Spinal cord (tissue), 10 donors: ENCODE data around the gene PNPLA5. TPM values are rescaled to one million over a fixed set of nuclear protein-coding genes. Genes with fewer than 3 reads are reported as not detected.

Source experiments
- DNase-seq, 6 donors: peaks; one replicate each; pipeline versions ENCODE4 v3.0.0 to v3.0.0-alpha.2; 2013 to 2015; ENCODE audit warnings: low spot score in 6 of 6, low read depth in 4 of 6
- H3K27ac ChIP-seq: one replicate; pipeline ENCODE4 v1.5.1; 2013; ENCODE audit warnings: low read depth, low read length, control low read depth
- H3K27me3 ChIP-seq: one replicate; pipeline ENCODE4 v1.6.1; 2013; ENCODE audit warnings: low read length; ENCODE audit not compliant: control insufficient read depth, insufficient read depth
- H3K36me3 ChIP-seq: one replicate; pipeline ENCODE4 v1.6.1; 2013; ENCODE audit warnings: low read length; ENCODE audit not compliant: control insufficient read depth, insufficient read depth
- H3K4me1 ChIP-seq: one replicate; pipeline ENCODE4 v1.6.1; 2013; ENCODE audit warnings: low read length; ENCODE audit not compliant: control insufficient read depth, insufficient read depth
- H3K4me3 ChIP-seq: one replicate; pipeline ENCODE4 v1.5.1; 2013; ENCODE audit warnings: low read depth, low read length, control low read depth
- H3K9me3 ChIP-seq: one replicate; pipeline ENCODE4 v1.6.1; 2013; ENCODE audit warnings: low read length; ENCODE audit not compliant: control insufficient read depth, insufficient read depth
- WGBS: methylation state at CpG from one replicate; pipeline ENCODE4 v1.1.5; 2013; ENCODE audit warnings: missing lambda C conversion rate; ENCODE audit not compliant: insufficient coverage; 5-methylcytosine and 5-hydroxymethylcytosine counted together
- polyA plus RNA-seq, 2 donors: library from polyadenylated mRNA; unstranded; fragments of 120-200 nt; gene quantifications; one replicate each; pipeline ENCODE4 v1.2.1, GENCODE V29; 2013; ENCODE audit not compliant: insufficient read length in 2 of 2
- total RNA-seq, 2 donors: library from RNA; depleted of rRNA in 1 of 2; stranded (reverse); fragments of 120-200 nt in 1 of 2; fragments of >200 nt in 1 of 2; gene quantifications; one replicate each; pipeline versions ENCODE4 v1.2.3 to v1.2.4, GENCODE V29; 2013 to 2014
- donor health status: healthy.

The PNPLA5 gene
- total and polyA plus RNA-seq, 4 donors, result 0.10 to 0.87 (median 0.26) TPM

- peaks cover 14% of the 10 kb centered on the region for H3K4me1 ChIP-seq
- no peak overlapping the region for H3K4me3 ChIP-seq
- H3K36me3 ChIP-seq, result no peaks in the 10 kb centered on the region
- peaks cover 42% of the 10 kb centered on the region for H3K27me3 ChIP-seq
- H3K9me3 ChIP-seq, result no peaks in the 10 kb centered on the region
- no peak for DNase-seq
- 4% methylated on average over 5 of the region's 15 CpGs for WGBS
- no peak overlapping the region for H3K27ac ChIP-seq
These were observed 526 bp upstream of the PNPLA5 start for GRCh38 chr22:43892183-43892894.

GRCh38 chr22:43890901-43891331 is 897 bp downstream of the PNPLA5 start:
- H3K4me3 ChIP-seq, result no peak overlapping the region

GRCh38 chr22:43889860-43890253 is 2.0 kb downstream of the PNPLA5 start:
- H3K27me3 ChIP-seq, result peaks cover 42% of the 10 kb centered on the region
- WGBS, result 52% methylated on average over 2 of the region's 4 CpGs
- DNase-seq, result no peak

More at GRCh38 chr22:43890901-43891331, 897 bp downstream of the PNPLA5 start:
- Histone ChIP-seq H3K27me3 (peaks cover 42% of the 10 kb centered on the region), H3K9me3 (no peaks in the 10 kb centered on the region), H3K4me1 (peaks cover 14% of the 10 kb centered on the region), H3K27ac (no peak overlapping the region), H3K36me3 (no peaks in the 10 kb centered on the region)
- no peak for DNase-seq
- 23% methylated on average over 24 of the region's 24 CpGs for WGBS

GRCh38 chr22:43889201-43889859 is 2.5 kb downstream of the PNPLA5 start:
- H3K27me3 ChIP-seq, result peaks cover 42% of the 10 kb centered on the region
- no peak overlapping the region for H3K27ac ChIP-seq
- DNase-seq, result no peak
- peaks cover 14% of the 10 kb centered on the region for H3K4me1 ChIP-seq
- H3K9me3 ChIP-seq, result no peaks in the 10 kb centered on the region
- 73% methylated on average over 11 of the region's 16 CpGs for WGBS
- H3K36me3 ChIP-seq, result no peaks in the 10 kb centered on the region
- H3K4me3 ChIP-seq, result no peak overlapping the region

More at GRCh38 chr22:43889860-43890253, 2.0 kb downstream of the PNPLA5 start:
- Histone ChIP-seq H3K9me3 (no peaks in the 10 kb centered on the region), H3K4me3 (no peak overlapping the region), H3K4me1 (peaks cover 14% of the 10 kb centered on the region), H3K27ac (no peak overlapping the region), H3K36me3 (no peaks in the 10 kb centered on the region)

GRCh38 chr22:43888740-43889139 is 3.1 kb downstream of the PNPLA5 start:
- Histone ChIP-seq H3K4me1 (peaks cover 14% of the 10 kb centered on the region), H3K27ac (no peak overlapping the region), H3K27me3 (peaks cover 42% of the 10 kb centered on the region), H3K4me3 (no peak overlapping the region), H3K36me3 (no peaks in the 10 kb centered on the region), H3K9me3 (no peaks in the 10 kb centered on the region)
- WGBS, result 77% methylated on average over 3 of the region's 4 CpGs
- DNase-seq, result no peak

GRCh38 chr22:43887391-43887790 is 4.4 kb downstream of the PNPLA5 start:
- H3K9me3 ChIP-seq, result no peaks in the 10 kb centered on the region
- DNase-seq, result no peak
- no peaks in the 10 kb centered on the region for H3K36me3 ChIP-seq
- H3K27ac ChIP-seq, result no peak overlapping the region
- H3K4me3 ChIP-seq, result no peak overlapping the region
- peaks cover 14% of the 10 kb centered on the region for H3K4me1 ChIP-seq
- peaks cover 40% of the 10 kb centered on the region for H3K27me3 ChIP-seq
- 80% methylated on average over 3 of the region's 4 CpGs for WGBS

GRCh38 chr22:43886231-43886630 is 5.6 kb downstream of the PNPLA5 start:
- Histone ChIP-seq H3K27ac (no peak overlapping the region), H3K27me3 (peaks cover 28% of the 10 kb centered on the region), H3K9me3 (no peaks in the 10 kb centered on the region), H3K4me1 (peaks cover 3% of the 10 kb centered on the region), H3K36me3 (no peaks in the 10 kb centered on the region), H3K4me3 (no peak overlapping the region)
- DNase-seq, result no peak
- 62% methylated on average over 7 of the region's 8 CpGs for WGBS

- Histone ChIP-seq H3K9me3 (no peaks in the 10 kb centered on the region), H3K27ac (no peak overlapping the region), H3K4me3 (no peak overlapping the region), H3K4me1 (no peaks in the 10 kb centered on the region), H3K36me3 (no peaks in the 10 kb centered on the region), H3K27me3 (peaks cover 23% of the 10 kb centered on the region)
- WGBS, result 90% methylated on average over 4 of the region's 6 CpGs
- DNase-seq, result no peak
These were observed 6.0 kb downstream of the PNPLA5 start for GRCh38 chr22:43885786-43886185.

GRCh38 chr22:43885319-43885671 is 6.5 kb downstream of the PNPLA5 start:
- DNase-seq, result no peak
- H3K4me3 ChIP-seq, result no peak overlapping the region
- H3K9me3 ChIP-seq, result no peaks in the 10 kb centered on the region
- H3K27me3 ChIP-seq, result peaks cover 19% of the 10 kb centered on the region
- 73% methylated on average over 7 of the region's 7 CpGs for WGBS
- no peak overlapping the region for H3K27ac ChIP-seq
- no peaks in the 10 kb centered on the region for H3K36me3 ChIP-seq
- no peaks in the 10 kb centered on the region for H3K4me1 ChIP-seq
